ENCODE measurements around the gene PIAS2. TPM values are rescaled to one million over a fixed set of nuclear protein-coding genes. Genes with fewer than 3 reads are reported as not detected.

The PIAS2 gene
- total and polyA plus RNA-seq, 2 of the 13 experiments (the other 11 are each of a cell fraction or from before 2014, with no cell fraction given), result 12.2 to 12.7 TPM

- Histone ChIP-seq H3K9me3 (ENCODE audit: low read length) (no peaks in the 10 kb centered on the region), H3K79me2 (ENCODE audit: insufficient read depth, low read length) (no peaks in the 10 kb centered on the region), H3K4me1 (ENCODE audit: insufficient read depth, low read length) (no peaks in the 10 kb centered on the region), H3K4me2 (ENCODE audit: low read depth, low read length) (no peak overlapping the region), H4K20me1 (ENCODE audit: insufficient read depth, low read length) (no peaks in the 10 kb centered on the region), H3K9ac (ENCODE audit: insufficient read depth, low read depth, low read length) (no peak overlapping the region), H3K27ac (ENCODE audit: extremely low read length, insufficient read depth, low read length) (no peak overlapping the region), H3K27me3 (ENCODE audit: control insufficient read depth in 1 of 2, insufficient read depth in 2 of 2, low read length in 2 of 2) (no peaks in the 10 kb centered on the region), H2AFZ (ENCODE audit: low read length) (no peak overlapping the region), H3K4me3 (replicated peaks in 1 of 3; ENCODE audit: insufficient read depth in 1 of 3, low read depth in 2 of 3, low read length in 3 of 3) (no peak overlapping the region), H3K36me3 (replicated peaks in 1 of 2; ENCODE audit: control insufficient read depth in 1 of 2, insufficient read depth in 2 of 2, low read length in 2 of 2) (no peaks in the 10 kb centered on the region)
- CTCF ChIA-PET (ENCODE audit: low intra/inter-chr PET ratio, low total read pairs), result no interaction called here
- no TSS peak for BruUV-seq (replicated peaks)
- DNase-seq (ENCODE audit: low spot score), result no peak
- ATAC-seq, result no peak
- intact Hi-C loops (cut with micrococcal nuclease; ENCODE audit: unreplicated experiment) (no loop called here), in situ Hi-C loops (cut with HindIII; ENCODE audit: extremely low pct_ligation_motif_present, low pct_unique_long_range_greater_than_20kb) (no loop called here)
- 23% methylated on average over 3 of the region's 3 CpGs for WGBS (ENCODE audit: low lambda C conversion rate)
- FAIRE-seq, result no peak
- POLR2A ChIA-PET, result no interaction called here
- no peak for TF ChIP-seq CREM (IDR thresholded peaks at IDR 0.05)
- TF ChIP-seq CREM (CRISPR knock-in tag; IDR thresholded peaks at IDR 0.05), result no peak
- TF ChIP-seq ZNF407 (CRISPR knock-in tag; IDR thresholded peaks at IDR 0.05; ENCODE audit: not compliant biosample characterization), result no peak
- no peak for TF ChIP-seq STAG1 (CRISPR knock-in tag; IDR thresholded peaks at IDR 0.05)
- TF ChIP-seq ZNF251 (CRISPR knock-in tag; IDR thresholded peaks at IDR 0.05), result no peak
- TF ChIP-seq ZNF142 (CRISPR knock-in tag; IDR thresholded peaks at IDR 0.05), result no peak
- TF ChIP-seq ZNF564 (CRISPR knock-in tag; IDR thresholded peaks at IDR 0.05), result no peak
- no peak for TF ChIP-seq ZBTB49 (CRISPR knock-in tag; IDR thresholded peaks at IDR 0.05; ENCODE audit: borderline replicate concordance)
- TF ChIP-seq ZNF496 (CRISPR knock-in tag; IDR thresholded peaks at IDR 0.05; ENCODE audit: insufficient replicate concordance), result no peak
Observed at GRCh38 chr18:46771141-46771540, 146.2 kb downstream of the PIAS2 start.
